GM19238 (cell line): Measurements from ENCODE around the gene UGT2A3.
"Not testable (repeated sequence)": the region's sequence is repeated elsewhere in the genome, so short reads cannot be mapped to it uniquely, and the experiment has no call there.

Experiments
- DNase-seq: peaks from one replicate; pipeline ENCODE4 v3.0.0; 2011; ENCODE audit warnings: low spot score; ENCODE audit not compliant: insufficient read length

Gene UGT2A3

GRCh38 chr4:68951078-68951805, at the start of gene UGT2A3:
TSS of gene UGT2A3 (minus strand) at chr4:68951804. CDS start at chr4:68951760, 44 bp downstream.
- DNase-seq = no peak

GRCh38 chr4:68997040-68997439, 45.4 kb upstream of the UGT2A3 start:
- DNase-seq = no peak

- no peak for DNase-seq
Observed at GRCh38 chr4:68995292-68995691, 43.7 kb upstream of the UGT2A3 start.

DNA sequence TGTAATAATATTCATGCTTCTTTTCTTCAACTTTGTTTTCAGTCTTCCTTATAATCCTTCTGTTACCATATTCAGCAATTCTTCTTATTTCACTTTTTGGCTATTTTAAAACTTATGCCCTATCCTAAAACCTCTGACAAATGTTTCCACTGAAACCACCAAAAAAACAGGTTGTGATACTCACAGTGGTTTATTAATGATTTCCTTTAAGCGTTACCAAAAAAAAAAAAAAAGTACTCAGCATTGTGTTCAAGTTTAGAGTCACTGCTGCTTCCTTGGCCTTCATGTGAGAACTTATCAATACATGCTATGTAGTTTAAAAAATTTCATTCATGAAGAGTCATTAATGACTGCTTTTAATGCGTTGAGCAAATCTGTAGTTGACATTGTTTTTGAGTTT, 35.4 kb upstream of the UGT2A3 start:
- DNase-seq = no peak

DNA sequence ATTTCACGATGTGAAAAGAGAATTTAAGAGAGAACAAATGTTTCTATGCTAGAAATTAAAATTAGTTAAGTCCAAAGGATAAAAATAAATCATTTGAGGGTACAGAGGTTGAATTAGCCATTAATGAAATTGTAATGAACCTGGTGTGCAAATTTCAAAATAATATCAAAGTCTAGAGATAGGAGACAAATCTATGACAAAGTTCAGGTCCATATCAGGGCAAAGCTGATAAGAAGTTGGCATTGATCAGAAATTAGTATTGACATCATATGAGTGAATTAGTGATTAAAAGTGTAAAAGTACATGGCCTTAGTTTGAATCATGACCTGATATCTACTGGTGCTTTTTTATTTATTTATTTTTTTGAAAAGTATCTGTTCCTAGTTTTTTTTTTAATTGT, 33.8 kb upstream of the UGT2A3 start:
- no peak for DNase-seq

DNA sequence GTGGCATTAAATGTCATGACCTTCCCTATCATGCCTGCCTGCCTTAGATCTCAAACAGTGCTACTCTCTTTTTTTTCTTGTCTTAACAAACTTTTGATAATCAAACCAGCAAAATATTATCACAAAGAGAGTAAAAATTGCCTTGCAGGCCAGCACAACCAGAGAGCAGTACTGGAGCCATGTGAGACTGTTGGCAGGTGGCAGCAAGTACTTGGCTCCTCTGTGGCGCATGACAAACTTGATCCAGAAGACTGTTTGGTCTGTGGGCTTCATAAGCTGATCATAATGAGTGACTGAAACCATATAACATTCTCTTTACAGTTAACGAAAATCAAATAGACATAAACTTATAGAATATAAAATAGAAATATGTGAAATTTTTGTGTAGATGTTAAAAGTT, 33.3 kb upstream of the UGT2A3 start:
- no peak for DNase-seq

DNA sequence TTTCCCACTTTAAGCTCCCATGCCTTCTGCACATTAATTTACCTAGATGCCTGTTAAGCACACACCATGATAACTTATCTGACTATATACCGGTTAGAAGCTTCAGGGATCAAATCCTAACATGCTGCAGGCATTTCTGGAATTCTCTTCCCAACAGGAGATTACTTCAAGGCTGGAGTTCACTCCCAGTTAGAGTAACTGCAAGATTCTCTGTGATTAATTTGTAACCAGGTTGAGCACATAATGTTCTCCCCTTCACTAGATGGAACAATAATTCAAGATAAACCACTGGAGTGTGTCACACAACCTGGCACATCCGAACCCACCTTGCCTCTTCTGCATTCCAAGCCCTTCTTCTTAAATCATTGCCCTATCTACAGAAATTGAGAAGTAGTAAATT, 11.8 kb upstream of the UGT2A3 start:
- no peak for DNase-seq

DNA sequence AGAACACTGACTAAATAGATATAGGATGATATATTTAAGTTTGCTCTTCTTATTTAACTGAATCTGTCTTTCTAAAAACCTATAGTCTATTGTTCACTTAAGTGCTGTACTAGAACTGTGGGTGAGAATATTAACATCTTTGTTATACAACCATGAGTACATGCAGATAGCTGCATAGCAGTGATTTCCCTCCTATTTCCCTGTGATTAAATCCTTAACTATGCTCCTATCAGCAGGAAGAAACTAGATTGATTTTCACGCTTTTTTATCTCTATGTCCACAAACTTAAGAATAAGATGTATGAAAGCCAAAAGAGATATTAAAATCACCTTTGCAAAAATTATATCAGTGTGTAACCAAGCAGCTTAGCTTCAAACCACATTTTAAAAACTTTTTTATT, 11.3 kb upstream of the UGT2A3 start:
- DNase-seq = no peak

DNA sequence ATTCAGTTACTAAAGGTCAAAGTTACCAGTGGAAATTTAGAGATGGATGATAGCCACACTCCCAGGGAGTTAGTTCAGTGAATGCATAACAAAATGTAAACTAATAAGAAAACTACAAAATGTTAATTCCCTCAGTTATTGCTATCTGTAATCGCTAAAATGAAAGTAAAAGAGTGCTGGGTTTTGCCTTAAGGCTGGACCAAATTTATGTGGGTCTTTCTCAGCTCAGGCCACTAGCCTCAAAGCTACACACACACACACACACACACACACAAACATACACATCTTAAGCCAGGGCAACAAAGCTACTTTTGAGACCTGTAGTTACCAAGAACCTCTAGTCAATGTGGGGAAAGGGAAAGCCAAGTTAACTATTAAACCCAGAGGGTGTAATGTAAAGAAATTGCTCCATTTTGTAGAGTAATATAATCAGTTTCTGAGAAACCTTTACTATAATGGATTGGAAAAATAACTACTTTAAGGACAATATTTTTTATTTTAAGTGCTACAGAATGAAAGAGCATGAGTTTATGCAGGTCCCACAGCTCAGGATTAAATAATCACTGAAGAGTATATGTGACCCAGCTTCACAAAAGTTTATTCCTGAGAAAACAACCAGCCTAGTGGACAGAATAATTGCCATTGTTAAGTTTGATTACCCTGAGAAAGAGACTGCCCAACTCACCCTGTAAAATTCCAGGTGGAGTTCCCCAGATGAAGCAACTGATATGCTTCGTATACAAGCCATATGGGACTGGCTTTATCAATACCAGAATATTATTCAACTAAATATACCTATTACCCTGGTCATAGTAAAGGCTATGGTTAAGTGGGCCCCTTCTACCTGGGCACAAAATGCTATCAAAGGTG, 8.9 kb upstream of the UGT2A3 start:
- no peak for DNase-seq

DNA sequence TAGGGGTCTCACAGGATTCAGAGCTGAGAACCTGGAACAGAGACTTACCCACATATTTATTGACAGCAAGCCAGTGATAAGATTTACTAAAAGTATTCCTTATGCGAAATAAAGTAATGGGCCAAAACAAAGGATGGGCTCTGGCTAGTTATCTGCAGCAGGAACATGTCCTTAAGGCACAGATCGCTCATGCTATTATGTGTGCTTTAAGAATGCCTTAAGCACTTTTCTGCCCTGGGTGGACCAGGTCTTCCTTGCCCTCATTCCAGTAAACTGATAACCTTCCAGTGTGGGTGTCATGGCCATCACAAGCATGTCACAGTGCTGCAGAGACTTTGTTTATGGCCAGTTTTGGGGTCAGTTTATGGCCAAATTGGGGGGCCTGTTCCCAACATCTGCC, 7.5 kb upstream of the UGT2A3 start:
- not testable (repeated sequence) for DNase-seq

DNA sequence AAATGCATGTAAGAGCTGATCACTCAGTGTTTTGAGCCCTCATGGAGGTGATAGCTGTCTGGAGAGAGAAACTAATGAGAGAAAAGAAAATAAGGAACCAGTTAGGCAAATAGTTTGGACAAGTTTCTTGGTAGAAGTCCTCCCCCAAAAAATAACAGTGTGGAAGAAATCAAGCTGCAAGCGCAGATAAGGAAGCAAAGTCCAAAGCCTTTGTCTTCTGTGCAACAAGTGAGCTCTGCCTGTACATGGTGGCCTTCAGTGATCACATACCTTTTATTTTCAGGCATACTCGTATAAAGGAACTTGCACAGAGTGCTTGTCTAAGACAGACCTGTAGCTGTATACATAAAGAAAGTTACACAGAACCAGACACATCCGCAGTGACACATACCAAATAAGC, 2.5 kb upstream of the UGT2A3 start:
- no peak for DNase-seq

DNA sequence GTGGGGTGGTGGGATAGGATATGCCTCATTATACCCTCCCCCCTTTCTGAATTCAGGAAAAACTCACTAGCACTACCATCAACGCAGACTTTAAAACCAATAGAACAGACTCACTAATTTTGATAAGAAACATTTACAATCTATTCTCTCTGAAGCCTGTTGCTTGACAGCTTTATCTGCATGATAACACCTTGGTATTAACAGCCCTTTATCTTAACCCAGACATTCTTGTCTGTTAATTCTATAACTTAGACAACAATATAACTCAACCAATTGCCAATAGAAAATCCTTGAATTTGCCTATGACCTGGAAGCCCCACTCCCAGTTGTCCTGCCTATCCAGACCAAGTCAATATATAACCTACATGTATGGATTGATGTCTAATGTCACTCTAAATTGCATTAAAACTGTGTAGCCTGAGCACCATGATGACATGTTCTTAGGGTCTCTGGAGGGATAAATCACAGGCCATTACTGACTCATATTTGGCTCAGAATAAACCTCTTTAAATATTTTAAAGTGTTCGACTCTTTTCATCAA, 1.5 kb upstream of the UGT2A3 start:
- DNase-seq = no peak

DNA sequence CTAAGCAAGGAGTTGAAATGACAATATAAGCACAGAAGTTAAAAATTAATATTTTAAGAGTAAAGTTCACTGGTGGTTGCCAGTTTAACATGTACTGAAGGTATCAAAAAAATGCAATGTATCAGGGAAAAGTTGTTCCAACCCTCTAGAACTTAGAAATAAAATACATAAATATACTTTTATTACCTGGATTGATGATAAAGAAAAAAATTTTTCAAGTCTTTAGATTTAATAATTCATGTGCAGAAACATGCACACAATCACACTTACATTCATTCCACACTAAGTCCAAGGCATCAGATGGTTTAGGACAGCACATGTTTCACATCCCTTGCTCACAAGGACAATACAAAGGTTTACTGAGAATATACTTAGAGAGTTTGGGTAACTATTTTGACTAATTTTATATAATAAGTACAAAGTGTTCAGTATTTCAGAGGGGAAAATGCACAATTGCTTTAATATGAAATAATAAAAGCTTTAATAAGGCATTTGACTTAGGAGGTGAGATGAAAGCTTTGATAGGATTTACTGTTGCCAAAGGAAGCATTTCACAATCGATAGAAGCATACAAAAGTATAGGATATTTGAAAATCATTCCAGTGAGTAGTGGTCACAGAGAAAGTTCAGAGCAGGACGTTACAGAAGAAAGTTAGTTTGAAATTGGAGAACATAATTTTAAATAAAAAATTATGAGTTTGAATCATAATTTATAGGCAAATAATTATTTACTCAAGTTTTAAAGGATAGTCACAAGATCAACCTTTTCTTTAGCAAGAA, 392 bp upstream of the UGT2A3 start:
- no peak for DNase-seq

GRCh38 chr4:68950033-68950432, 1.6 kb downstream of the UGT2A3 start:
- DNase-seq = no peak

- no peak for DNase-seq
Observed at GRCh38 chr4:68948985-68949384, 2.6 kb downstream of the UGT2A3 start.

DNA sequence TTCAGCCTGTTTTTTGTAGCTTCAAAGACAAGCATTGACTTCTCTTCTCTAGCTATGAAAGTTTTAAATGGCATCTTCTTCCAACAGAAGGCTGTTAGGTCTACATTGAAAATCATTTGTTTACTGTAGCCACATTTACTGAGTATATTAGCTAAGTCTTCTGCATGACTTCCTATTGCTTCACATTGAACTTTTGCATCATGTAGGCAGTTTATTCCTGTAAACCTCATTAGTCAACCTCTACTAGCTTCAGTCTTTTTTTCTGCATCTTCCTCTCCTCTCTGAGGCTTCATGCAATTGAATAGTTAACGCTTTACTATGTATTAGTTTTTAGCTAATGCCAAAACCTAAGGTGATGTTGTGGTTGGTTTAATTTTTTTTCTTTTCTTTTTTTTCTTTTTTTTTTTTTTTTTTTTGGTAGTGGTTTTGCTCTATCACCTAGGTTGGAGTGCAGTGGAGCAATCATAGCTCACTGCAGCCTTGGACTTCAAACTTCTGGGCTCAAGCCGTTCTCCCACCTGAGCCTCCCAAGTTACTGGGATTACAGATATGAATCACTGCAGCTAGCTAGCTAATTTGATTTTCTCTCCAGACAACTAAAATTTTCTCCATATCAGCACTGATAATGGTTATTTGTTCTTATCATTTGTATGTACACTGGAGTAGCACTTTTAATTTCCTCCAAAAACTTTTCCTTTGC, 3.4 kb downstream of the UGT2A3 start:
- no peak for DNase-seq

GRCh38 chr4:68929076-68929737, 22.4 kb downstream of the UGT2A3 start:
- no peak for DNase-seq

GRCh38 chr4:68927165-68927564, 24.4 kb downstream of the UGT2A3 start:
- no peak for DNase-seq

GRCh38 chr4:68922202-68922601, 29.4 kb downstream of the UGT2A3 start:
- DNase-seq = not testable (repeated sequence)

DNA sequence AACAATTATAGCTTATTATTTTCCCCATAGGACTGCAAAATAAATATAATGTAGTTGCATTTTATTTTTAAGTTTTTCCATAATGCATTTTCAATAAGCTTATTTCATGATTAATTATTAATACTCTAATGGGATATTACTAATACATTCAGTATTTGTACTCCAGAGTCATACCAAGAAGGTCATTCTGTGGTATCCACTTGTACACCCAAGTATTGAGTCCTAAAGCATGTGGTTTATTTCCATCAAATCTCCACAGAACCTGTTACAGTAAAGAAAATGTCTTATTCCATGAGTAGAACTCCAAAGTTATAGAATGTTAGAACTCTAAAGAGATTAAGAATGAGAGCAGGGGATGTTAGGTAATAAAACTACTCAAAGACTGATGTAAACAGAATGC, 30.6 kb downstream of the UGT2A3 start:
- no peak for DNase-seq

DNA sequence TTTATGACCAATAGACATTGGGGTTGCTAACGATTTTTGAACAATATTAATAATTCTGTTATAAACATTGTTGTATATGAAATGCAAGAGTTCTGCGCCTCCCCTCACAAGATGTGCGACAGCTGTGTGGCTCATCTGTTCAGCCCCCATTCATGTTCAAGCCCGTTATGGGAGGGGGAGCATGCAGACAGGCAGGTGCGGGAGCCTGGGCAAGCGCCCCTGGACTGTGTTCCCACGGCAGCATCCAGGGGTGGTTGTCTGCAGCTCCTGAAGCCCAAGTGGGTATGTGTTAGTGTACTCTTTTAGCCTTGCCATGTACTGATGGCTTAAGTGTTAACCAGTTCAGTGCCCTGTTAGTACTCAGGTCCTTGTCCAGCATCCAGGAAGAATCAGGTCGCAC, 34.6 kb downstream of the UGT2A3 start:
- no peak for DNase-seq
